H1 (cell line): ENCODE data around the gene NKAPD1.
A peak's percentile ranks its signal among the peaks of the same experiment; 100 is the strongest.

Experiments
- CTCF ChIP-seq, 3 experiments: IDR thresholded peaks; 1 replicate in 2 of 3; 2 replicates in 1 of 3; pipeline versions ENCODE4 v1.5.1 to v1.6.1; 2011; ENCODE audit warnings: low read length in 3 of 3, mild to moderate bottlenecking in 3 of 3, inconsistent platforms in 2 of 3, low read depth in 1 of 3, moderate library complexity in 1 of 3; ENCODE audit not compliant: insufficient read depth in 1 of 3; ENCODE audit errors: control extremely low read depth in 1 of 3
- EZH2 ChIP-seq: fragments of 200-600 bp; sonication (generic); IDR thresholded peaks from 2 replicates; pipeline ENCODE4 v1.7.1; 2012; ENCODE audit warnings: low read depth, mild to moderate bottlenecking, moderate library complexity, low read length, inconsistent platforms; ENCODE audit not compliant: severe bottlenecking
- JUND ChIP-seq: IDR thresholded peaks from 2 replicates; pipeline ENCODE4 v1.6.1; 2011; ENCODE audit warnings: mild to moderate bottlenecking, improper control_type of control experiment, low read length
- KDM1A ChIP-seq: fragments of 200-600, 300-600 bp; sonication (generic); IDR thresholded peaks from 2 replicates; pipeline ENCODE4 v1.7.1; 2016; ENCODE audit warnings: mild to moderate bottlenecking, low read length, borderline replicate concordance
- SP2 ChIP-seq: IDR thresholded peaks from 2 replicates; pipeline ENCODE4 v1.6.1; 2012; ENCODE audit warnings: mild to moderate bottlenecking, low read length, inconsistent platforms
- USF2 ChIP-seq: IDR thresholded peaks from 2 replicates; pipeline ENCODE4 v1.6.1; 2011; ENCODE audit warnings: low read length, improper control_type of control experiment

DNA sequence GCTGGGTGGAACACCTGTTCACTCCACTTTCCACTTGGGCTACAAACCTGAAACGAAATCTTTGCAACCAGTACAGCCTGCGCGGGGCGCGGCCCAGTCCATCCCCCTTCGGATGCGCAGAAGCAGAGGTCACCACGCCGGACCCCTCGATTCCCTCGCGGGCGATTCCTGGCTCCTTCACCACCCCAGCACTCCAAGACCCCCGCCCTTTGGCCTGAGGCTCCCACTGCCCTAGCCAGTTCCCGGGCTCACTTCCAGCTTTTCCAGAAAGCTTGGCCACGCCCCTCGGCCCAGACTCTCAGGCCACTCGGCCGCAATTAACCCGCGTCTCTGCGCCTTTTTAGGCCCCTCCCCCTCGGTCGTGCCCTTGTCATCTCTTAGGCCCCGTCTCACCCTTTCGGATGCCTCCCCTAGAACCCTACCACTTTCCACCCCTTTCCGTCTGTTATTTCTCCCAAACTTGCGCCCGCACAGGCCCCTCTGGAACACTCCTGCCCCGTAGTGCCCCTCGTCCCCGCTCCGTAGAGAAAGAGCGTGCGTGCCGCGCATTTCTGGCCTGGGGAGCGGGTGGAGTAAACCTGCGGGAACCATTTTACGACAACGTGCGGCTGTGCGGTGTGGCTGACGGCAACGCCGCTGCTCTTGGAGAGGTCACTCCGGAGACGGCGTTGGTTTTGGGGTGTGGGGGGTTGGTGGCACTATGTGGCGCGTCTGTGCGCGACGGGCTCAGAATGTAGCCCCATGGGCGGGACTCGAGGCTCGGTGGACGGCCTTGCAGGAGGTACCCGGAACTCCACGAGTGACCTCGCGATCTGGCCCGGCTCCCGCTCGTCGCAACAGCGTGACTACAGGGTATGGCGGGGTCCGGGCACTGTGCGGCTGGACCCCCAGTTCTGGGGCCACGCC is 49.1 kb upstream of the NKAPD1 start, which contains the start of gene DLAT:
- TF ChIP-seq SP2, result no peak
- no peak for TF ChIP-seq JUND
- TF ChIP-seq USF2, result no peak
- no peak for TF ChIP-seq EZH2
- TF ChIP-seq CTCF (IDR thresholded peaks at IDR 0.05; ENCODE audit: control extremely low read depth in 1 of 3, insufficient read depth in 1 of 3, low read depth in 1 of 3, low read length in 3 of 3), result no peak
- TF ChIP-seq KDM1A, result peak; percentile 50; the same call in 1 of the 2 replicates
